ENCODE data around the gene ARL6.

The ARL6 gene, protein sequence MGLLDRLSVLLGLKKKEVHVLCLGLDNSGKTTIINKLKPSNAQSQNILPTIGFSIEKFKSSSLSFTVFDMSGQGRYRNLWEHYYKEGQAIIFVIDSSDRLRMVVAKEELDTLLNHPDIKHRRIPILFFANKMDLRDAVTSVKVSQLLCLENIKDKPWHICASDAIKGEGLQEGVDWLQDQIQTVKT

DNA sequence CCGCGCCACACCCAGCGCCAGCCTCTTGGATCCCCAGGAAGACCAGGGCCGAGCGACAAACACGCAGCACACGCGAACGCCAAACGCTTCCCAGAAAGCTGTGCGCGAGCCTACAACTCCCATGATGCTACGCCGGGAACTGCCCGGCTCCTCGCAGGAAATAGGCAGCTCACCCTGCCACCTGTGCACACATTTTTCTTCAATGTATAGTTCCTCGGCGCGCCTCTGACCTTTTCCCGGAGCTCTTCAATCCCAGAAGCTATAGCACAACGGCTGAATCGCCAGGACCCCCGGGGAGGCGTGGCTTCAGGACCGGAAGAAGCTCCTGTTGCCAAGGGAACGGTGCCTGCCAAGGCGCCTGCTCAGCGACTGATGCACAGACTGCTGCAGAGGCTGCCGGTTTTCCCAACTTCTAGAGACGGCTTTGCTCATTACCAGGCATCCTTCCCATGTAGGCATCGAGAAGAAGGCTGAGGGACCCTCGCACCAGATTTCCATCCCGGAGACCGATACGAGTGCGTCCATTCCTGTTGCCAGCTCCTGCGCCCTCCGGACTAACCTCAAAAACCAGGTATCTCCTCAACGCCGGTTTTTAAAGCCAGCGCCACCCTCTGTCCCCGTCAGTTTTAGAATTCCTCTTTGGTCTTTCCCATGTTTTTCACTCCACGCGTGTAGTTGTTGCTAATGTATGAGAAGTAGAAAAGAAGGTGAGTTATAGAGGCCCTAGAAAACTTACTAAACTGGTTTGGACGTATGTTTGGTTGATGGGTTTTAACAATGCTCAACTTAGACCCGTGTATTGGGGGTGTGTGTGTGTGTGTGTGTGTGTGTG is at the start of gene ARL6:
TSS of gene ARL6 (plus strand) at position 352 of the 832 bp plus-strand sequence. CDS start 3,350 bp downstream, outside the sequence.
- peak; percentile 38 to 49 for DNase-seq

DNA sequence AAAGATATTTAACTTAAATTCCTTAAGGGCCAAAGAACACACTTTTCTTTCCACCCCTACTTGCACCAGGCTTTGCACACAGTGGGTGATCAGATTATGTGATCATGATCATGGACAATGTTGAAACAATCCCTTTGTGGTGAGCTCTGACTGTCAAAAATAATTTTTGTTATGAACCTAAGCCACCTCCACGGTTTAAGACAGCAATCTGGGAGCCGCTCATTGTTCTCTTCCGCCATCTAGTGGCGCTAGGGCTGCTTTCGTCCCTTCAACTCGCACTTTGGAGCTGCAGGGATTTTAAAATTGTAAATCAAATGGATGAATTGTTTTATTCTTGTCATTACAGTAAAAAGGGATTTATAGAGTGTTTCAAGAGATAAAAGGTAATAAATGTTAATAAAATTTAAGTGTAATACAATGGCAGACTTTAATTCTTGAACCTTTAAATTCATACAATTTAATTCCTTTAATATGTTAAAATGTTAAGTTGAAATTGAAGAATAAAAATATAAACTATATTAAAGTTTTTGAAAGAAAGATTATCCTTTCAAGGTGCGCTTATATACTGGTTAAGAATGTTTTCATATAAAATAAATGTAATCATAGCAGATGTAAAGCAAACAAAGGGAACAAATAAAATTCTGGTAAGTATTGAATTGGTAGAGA is 45.3 kb upstream of the ARL6 start:
- DNase-seq: peak; percentile 58 to 68

DNA sequence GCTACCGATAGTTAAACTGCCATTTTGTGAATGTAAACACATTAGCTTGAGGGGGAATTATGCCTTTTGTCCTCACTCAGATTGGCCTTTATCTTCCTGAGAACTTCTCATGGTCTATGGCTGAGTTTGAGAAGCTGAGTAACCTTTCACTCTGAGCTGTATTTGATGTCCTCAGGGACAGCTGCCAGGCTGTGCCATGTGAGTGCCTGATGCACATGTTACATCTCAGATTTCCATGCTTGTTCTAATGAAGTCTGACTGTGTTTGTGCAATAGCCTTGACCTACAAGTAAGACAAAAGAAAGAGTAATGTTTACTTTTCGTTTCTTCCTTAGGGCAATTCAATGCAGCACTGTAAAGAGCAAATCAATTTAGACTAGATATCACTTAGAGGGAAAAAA is 44.1 kb upstream of the ARL6 start:
- no peak for DNase-seq

DNA sequence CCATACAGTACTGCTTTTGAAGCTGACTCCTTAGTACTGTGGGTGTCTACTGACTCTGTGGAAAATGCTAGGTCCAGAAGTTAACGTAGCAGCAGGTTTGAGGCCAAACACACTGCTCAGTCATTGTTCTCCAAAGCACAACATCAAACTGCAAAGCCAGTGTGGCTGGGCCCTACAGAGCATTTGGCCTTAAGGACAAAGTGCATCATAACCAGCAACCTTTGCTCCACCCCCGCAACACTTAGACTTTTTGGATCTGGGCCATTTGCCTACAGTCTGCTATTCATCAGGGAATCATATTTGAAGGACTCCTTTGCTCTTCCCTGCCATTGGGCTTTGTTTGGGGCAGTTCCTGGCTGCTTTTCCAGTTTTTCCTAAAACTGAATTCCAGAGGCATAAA is 43.1 kb upstream of the ARL6 start:
- DNase-seq: no peak

DNA sequence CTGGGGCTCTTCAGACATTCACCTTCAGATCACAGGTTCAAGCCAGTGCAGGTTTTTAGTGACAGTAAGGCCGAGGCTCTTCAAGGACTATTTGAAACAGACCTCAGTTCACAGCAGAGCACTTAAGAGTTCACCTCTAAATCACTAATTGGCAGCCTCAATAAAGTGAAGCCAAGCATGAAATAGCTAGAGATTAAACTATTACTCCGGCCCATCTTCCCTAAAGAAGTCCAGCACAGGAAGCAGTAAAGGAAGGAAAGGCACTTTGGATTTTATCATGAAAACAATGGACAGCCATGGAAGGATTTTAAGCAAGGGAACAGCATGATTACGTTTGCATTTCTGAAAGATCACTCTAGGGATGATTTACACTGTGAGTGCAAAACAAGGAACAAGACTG is 27.6 kb upstream of the ARL6 start:
- no peak for DNase-seq

DNA sequence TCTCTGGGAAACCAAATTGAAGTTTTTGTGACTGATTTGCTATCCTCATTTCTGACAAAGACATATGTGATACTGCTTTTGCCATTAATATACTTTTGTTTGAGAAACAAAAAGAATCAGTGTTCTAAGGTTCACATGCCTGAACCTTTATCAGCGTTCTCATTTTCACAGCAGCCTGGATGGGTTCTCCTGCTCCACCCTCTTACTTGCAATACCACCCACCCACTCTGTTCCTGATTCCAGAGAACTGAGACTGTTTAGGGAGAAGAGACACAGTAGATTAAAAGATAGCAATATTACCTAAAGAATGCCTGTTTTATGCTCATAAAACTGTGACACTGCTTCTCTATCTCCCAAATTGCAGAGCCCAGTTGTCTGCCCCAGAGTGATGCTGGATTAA is 25.8 kb upstream of the ARL6 start:
- no peak for DNase-seq

DNA sequence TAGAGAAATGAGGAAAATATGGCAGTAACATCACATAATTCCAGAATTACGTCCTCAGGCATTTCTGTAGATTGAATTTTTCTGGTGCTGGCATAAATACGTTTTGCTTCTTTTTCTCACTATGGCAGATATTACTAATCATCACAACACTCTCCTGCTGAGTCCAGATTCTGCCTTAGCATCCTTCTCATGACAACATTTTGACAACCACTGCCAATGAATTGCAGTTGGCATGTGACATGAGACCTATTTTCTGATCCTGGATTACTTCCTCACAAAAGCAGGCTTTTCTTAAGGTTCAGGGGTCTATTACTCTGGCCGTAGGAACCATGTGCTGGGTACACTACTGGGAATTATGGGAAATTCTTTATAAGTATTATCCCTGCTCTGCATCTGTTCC is 22.5 kb upstream of the ARL6 start:
- no peak for DNase-seq

DNA sequence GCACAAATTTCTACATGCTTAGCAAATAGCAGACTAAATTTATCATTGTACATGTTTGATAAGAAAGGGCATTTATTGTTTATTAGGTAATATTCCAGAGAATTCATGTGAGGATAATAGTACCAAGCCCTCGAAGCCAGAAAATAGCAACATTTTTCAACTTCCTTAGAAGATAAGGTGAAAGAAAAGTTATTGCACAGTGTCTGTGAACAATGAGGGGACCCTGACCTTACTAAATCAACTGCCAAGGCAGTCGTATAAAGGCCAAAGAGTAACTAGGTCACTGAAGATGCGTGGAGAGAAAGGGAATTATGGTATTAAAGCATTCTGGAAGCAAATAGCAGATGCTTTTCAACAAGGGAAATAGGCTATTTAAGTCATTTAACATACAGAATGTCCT is 20.3 kb upstream of the ARL6 start:
- no peak for DNase-seq

DNA sequence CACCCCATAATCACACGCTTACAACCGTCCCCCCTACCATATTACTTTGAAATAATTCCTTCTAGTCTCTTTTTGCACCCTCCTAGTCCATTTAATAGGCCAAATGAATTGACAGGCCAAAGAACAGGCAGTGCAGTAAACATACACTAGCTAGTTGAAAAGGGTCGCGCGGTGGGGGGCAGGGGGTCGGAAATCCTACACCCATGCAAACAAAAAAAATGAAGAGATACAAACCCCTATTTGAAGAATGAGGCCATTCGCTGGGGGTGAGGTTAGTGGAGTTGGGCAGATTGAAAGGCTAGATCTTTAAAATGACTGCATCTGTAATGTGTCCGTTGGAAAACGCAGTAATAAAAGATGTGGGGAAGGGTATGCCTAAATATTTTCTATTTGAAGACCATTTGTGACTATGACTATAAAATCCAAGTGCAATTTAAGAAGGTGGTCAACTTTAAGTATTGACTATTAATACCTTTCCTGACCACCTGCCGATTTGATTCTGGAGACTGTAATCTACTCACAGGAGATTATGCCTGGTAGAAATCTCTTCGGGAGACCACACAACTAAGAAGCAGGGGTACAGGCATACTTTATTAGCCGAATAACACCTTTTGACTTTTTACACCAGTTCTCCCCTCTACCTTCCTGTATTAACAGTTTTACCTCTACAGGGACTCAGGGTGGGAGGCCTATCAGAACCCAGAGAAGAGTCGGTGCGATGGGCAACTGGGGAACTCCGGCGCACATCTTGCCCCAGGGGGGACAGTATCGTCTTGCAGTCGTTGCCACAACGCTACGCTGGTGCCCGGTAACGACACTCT is 762 bp upstream of the ARL6 start:
- DNase-seq: no peak

DNA sequence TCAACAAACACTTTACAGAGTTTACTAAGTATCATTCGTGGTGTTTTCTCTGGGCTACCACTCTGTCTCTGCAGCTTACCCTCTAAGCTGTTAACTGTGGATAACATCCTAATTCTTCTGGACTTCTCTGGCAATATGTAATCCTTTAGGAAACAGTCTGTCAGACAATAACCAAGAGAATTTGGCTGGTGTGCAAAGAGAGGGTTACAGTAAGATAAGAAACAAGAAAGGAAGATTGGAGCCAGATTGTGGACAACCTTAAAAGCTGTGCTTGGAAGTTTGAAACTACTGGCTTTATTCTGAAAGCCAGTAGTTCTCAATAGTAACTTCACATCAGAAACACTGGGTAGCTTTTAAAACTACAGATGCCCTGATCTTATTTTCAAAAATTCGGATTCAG is 778 bp downstream of the ARL6 start:
- DNase-seq: no peak

DNA sequence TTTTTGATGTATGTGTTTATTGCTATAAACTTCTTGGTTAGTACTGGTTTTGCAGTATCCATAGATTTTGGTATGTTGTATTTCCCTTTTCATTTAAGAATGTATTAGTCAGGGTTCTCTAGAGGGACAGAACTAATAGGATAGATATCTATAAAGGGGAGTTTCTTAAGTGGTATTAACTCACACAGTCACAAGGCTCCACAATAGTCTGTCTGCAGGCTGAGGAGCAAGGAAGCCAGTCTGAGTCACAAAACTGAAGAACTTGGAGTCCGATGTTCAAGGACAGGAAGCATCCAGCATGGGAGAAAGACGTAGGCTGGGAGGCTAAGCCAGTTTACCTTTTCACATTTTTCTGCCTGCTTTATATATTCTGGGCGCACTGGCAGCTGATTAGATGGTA is 8.4 kb downstream of the ARL6 start:
- DNase-seq: no peak

DNA sequence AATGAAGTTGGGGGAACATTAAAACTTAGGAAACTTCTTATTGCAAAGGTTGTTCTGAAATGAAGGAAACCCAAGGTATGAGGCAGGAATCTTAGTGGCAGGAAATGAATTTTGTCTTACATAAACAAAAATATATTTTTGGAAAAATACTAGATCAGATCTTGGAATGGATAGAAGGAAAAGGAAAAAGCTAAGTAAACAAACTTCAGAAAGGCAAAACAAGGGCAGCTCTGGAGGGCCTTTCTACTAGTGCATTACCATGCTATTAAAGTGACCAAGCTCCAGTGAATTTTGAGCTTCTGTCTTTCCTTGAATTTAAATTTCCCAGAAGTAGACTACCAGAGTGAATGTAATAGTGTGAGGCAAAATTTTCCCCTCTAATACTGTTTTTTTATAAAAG is 13.6 kb downstream of the ARL6 start:
- no peak for DNase-seq

DNA sequence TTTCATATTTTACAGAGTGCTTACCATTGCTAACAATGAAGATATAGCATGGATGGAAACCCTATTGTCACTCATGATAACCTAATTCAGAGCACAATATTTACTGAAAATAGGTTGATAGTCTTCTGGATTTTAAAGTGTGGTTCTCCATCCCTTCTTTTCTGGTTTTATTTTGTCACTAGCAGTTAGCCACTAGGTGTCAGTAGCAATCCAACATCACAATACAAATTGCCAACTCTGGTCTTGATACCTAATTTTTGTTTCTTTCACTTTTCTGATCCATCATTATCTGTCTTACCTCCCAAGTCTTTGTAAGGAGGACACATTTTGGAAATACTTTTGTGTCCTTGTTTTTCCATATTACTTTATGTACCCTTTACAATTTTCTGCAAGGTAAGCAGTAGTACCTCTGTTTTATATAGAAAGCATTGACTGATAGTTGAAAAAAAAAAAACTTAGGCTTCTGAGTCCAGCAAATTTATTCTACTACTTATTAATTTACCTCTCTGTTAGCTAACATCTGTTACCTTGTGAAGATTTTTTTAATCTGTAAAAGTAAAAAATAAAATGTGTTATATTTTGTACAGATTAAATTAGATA is 29.0 kb downstream of the ARL6 start:
- DNase-seq: peak; percentile 47 to 64

DNA sequence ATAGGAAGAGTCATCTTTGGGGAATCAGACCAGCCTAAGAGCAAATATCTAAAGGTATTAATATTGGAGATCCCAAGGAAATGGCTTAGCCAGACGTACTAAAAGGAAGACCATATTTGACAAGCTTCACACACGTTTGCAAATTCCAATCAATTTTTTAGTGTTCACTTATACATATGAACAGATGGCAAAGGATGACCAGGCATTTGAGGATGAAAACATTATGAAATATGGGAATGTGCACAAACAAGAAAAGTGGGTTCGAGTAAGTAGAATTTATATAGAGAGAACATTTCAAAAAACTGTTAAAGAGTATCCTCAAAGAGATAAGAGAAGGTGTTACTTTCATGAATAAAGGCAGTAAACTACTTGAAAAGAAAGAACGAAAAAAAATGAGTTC is 31.4 kb downstream of the ARL6 start:
- no peak for DNase-seq

DNA sequence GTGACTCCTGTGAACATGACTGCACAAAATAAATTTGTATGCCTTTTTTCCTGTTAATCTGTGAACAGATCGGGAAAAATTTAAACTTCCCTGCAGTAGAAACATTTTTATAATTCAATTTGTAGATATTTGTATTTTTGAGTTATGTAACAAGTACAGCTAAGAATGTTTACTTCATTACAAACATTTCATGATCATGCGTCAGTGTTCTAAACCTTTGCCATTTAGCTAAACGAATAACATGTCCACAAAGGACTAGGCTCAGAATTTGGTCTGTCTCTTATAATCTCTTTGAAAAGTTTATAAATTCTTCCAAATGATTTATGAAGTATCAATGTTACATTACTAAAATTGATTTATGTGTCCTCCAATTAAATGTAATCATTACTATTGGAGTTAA is 39.9 kb downstream of the ARL6 start:
- no peak for DNase-seq

DNA sequence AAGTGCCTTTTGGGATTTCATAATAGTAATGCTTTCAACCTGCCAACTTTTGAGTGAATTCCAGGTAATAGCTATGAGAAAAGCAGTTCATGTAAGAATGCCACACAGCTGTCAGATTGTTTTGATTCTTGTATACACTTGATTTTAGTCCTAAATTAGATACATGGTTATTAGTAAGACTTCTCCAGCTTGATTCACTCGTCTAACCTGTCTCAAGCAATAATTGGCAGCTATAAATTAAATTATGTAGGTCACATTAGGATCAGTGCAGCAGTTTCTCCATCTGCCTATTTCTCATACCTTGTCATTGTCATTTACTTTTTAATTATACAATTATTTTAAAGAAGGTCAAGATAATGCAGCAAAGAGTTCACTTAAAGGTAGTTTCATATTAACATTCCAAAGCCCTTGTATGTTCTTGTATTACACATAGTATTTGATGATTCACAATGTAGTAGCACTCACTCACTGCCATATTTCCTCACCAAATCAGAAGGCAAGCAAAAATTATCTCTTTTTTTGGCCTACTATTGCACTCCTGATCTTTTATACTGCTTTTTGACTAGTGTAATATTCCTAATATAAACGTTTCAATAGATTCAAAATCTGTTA is 46.3 kb downstream of the ARL6 start:
- no peak for DNase-seq

DNA sequence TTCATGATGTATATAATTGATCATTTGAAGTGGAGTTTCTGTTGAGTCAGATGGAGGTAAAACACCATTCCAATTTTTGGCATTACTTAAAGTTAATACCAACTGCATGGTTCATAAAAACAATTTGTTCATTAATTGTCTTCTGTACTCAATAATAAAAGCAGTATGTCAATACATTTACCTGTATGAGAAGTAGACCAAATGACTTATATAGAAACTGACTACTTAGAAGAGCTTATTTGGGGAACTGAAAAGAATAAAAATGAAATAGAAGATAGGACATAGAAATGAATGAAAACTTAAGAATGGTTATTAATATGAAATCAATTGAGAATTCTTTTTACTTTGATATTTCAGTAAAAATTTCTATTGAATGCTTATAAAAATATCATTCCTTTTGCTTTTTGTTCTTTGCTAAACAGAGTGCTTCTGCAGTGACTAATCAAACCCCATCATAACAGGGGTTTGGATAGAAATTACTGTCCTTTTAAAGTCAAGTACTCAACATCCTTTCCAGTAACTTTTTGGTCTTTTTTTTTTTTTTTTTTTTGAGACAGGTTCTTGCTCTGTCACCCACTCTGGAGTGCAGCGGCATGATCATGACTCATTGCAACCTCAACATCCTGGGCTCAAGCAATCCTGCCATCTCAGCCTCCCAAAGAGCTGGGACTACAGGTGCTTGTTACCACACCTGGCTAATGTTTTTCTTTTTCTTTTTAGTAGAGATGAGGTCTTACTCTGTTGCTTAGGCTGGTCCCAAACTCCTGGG is 50.8 kb downstream of the ARL6 start:
- no peak for DNase-seq

DNA sequence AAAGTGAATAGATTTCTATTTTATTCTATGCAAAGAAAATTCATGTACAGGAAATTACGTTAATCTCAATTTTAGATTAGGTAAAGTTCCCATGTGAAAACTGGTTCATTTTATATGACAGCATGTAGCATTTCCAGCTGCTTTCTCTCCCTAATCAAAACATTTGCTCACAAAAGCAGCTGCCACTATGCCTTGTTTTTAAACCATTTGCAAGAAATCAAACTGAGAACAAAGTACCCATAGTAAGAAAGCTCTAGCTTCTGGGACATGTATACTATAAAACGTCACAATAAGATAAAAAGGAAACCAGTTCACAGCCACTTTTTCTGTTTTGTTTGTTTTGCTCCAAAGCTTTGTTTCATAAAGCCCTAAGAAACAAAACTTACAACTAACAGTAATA is 52.3 kb downstream of the ARL6 start:
- DNase-seq: no peak

DNA sequence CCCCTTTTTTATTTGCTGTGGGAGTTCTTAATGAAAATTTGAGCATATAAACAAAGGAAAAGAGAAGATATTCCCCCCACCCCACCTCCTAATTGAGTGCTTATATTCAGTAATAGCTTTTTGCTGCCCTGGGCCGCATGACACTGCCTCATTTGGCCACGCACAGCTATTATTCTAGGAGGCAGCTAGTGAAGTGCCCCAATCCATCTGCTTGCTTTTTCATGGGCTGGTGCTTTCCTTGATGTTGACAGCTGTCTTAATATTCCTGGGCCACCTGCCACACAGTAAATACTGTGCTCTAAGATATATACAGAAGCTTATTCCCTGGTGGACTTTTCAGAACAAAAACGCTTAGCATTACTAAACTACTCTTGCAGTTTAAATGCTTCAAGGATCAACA is 53.4 kb downstream of the ARL6 start:
- DNase-seq: no peak

DNA sequence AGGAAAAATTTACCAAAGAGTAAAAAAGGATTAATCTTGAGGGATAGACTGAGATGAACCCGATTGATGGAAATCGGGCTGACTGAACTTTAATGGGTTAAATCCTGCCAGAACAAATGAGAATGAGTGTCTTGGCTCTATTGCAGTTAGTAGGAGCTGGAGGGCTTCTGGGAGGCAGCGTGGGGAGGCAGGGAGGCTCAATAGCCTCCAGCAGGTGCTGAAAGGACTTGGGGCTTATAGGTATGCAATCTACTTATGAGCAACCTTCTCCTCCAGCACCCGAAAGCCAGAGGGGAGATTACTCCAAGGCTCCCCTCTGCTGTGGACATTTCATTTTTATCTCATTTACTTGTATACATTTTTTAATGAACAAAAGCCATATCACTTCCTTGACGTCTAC is 56.2 kb downstream of the ARL6 start:
- DNase-seq: no peak

DNA sequence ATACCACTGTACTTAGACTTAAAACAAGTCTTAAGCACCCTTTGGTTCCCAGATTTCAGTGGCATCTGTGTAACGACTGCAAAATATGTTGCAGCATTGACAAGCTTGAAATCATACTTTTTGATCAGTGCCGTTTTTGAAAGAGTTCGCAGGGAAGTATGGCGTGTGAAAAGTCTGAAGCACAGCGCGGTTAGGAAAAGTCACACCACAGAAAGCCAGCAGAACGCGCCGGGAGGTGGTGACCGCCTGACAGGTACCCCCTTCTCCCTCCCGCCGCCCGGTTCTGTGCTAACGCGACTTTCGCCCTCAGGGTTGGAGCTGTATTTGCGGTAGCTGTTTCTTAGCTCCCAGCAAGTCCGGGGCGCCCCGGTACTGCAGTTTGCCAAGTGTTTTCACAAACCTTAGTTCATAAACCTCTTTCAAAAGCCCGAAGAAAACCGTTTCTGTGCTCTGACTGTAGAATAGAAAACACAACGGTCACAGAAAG is 56.8 kb downstream of the ARL6 start:
- DNase-seq: no peak
